GM18858 (cell line): ENCODE measurements around the gene RPL10.
"Not testable (repeated sequence)": the region's sequence is repeated elsewhere in the genome, so short reads cannot be mapped to it uniquely, and the experiment has no call there.

Experiments used
- ATAC-seq: cut with Tn5 transposase; IDR thresholded peaks from one replicate; pipeline ENCODE4 v1.9.1; 2021; ENCODE audit not compliant: unreplicated experiment

RPL10 gene

GRCh38 chrX:154375156-154375504 is 23.0 kb upstream of the RPL10 start:
- no peak for ATAC-seq

- no peak for ATAC-seq
Measured at GRCh38 chrX:154376774-154377173, 21.4 kb upstream of the RPL10 start.

- no peak for ATAC-seq
Measured at GRCh38 chrX:154378059-154378798, 19.9 kb upstream of the RPL10 start.

- peak; percentile 78 for ATAC-seq
Measured at GRCh38 chrX:154378799-154379568, 19.2 kb upstream of the RPL10 start, which contains the start of gene EMD. Gene EMD (plus strand): TSS chrX:154379295. CDS start chrX:154379485, 190 bp downstream.

GRCh38 chrX:154379569-154379951 is 18.6 kb upstream of the RPL10 start:
- ATAC-seq, result no peak

GRCh38 chrX:154380153-154380552 is 18.0 kb upstream of the RPL10 start:
- no peak for ATAC-seq

GRCh38 chrX:154380787-154381186 is 17.4 kb upstream of the RPL10 start:
- no peak for ATAC-seq

- no peak for ATAC-seq
Measured at GRCh38 chrX:154381271-154381670, 16.9 kb upstream of the RPL10 start.

- no peak for ATAC-seq
Measured at GRCh38 chrX:154382483-154383069, 15.6 kb upstream of the RPL10 start.

- ATAC-seq, result no peak
Measured at GRCh38 chrX:154383359-154384283, 14.6 kb upstream of the RPL10 start.

GRCh38 chrX:154384284-154384892 is 13.8 kb upstream of the RPL10 start:
- no peak for ATAC-seq

- ATAC-seq, result not testable (repeated sequence)
Measured at GRCh38 chrX:154388094-154388493, 10.1 kb upstream of the RPL10 start.

- ATAC-seq, result not testable (repeated sequence)
Measured at GRCh38 chrX:154388649-154389048, 9.5 kb upstream of the RPL10 start.

GRCh38 chrX:154389812-154390747 is 8.1 kb upstream of the RPL10 start:
- peak; percentile 54 for ATAC-seq

GRCh38 chrX:154396363-154396762 is 1.8 kb upstream of the RPL10 start:
- ATAC-seq, result not testable (repeated sequence)

- ATAC-seq, result peak; percentile 23
Measured at GRCh38 chrX:154396973-154397887, 947 bp upstream of the RPL10 start.

GRCh38 chrX:154398668-154399526 is 720 bp downstream of the RPL10 start:
- no peak for ATAC-seq
